GM12873 (cell line): ENCODE measurements around the gene DOK1.
A peak's percentile ranks its signal among the peaks of the same experiment; 100 is the strongest.

Experiments
- TF ChIP-seq, protein P1 (sequence below): IDR thresholded peaks from 2 replicates; pipeline ENCODE4 v1.5.1; 2012; ENCODE audit warnings: low read depth, mild to moderate bottlenecking, moderate library complexity, low read length, control low read depth; ENCODE audit not compliant: insufficient read depth; ENCODE audit errors: missing control alignments

The DOK1 gene

DNA sequence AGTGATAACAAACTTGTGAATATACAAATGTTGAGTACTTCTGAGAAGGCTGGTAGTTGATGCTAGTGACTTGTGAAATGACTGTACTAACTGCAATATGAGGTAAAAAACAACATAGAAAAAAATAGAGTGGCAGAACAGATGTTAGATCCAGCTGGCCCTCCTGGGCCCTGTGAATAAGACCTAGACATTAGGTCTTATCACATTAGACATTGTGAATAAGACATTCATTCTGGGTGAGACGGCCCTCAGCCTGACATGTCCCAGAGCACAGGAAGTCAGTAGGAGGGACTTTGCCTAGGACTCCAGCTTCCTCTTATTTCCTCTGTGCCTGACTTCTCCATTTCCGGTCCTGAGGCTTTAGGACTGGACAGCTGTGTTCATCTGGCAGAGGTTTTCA is 22.9 kb downstream of the DOK1 start:
- TF ChIP-seq, protein P1, sequence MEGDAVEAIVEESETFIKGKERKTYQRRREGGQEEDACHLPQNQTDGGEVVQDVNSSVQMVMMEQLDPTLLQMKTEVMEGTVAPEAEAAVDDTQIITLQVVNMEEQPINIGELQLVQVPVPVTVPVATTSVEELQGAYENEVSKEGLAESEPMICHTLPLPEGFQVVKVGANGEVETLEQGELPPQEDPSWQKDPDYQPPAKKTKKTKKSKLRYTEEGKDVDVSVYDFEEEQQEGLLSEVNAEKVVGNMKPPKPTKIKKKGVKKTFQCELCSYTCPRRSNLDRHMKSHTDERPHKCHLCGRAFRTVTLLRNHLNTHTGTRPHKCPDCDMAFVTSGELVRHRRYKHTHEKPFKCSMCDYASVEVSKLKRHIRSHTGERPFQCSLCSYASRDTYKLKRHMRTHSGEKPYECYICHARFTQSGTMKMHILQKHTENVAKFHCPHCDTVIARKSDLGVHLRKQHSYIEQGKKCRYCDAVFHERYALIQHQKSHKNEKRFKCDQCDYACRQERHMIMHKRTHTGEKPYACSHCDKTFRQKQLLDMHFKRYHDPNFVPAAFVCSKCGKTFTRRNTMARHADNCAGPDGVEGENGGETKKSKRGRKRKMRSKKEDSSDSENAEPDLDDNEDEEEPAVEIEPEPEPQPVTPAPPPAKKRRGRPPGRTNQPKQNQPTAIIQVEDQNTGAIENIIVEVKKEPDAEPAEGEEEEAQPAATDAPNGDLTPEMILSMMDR, result no peak

DNA sequence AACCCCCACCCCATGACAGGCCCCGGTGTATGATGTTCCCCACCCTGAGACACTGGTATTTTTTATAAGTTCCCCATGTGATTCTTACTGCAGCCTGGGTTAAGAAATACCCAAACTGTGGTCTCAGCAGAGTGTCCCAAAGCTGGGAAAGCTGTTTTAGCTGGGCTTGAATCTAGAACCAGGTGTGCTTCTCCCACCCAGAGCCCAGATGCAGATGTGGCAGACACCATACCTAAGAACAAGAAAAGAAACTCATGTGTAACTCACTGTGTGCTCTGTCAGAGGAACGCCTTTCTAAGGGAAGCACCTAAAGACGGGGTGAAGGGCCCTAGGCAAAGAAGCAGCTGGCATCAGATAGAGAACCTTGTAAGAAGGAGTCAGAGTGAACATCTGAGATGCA is 23.9 kb downstream of the DOK1 start:
- TF ChIP-seq, protein P1, result no peak

DNA sequence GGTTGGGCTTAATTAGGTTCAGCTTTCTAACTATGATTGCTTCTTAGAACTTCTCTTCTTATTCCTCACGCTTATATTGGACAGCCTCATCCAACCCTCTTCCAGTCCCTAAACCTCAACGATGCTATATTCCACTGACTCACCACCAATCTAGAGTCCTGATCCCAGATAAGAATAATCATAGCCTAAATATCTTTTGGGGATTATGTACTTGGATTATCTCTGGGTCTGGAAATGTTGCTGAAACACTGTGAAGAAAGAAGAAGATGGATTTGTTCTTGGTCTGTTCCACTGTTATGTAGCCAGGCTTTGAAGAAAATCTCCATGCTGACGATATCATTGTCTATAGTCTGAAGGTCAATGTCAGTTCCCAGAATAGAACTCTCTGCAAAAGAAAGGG is 26.9 kb downstream of the DOK1 start:
- TF ChIP-seq, protein P1, result no peak

DNA sequence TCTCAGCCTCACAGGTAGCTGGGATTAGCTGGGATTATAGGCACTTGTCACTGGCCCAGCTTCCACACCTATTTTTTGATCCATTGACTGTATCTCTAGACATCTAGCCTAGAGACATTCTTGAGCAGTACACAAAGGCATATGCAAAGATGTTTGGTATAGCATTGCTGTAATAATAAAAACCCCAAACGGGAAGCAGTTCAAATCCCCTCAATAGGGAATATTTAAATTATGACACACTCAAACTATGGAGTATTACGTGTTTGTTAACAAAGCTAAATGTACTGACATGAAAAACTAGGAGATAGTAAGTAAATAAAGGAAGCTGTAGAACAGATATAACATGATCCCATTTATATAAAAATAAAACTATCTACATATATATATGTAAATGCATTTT is 27.7 kb downstream of the DOK1 start:
- TF ChIP-seq, protein P1, result no peak

DNA sequence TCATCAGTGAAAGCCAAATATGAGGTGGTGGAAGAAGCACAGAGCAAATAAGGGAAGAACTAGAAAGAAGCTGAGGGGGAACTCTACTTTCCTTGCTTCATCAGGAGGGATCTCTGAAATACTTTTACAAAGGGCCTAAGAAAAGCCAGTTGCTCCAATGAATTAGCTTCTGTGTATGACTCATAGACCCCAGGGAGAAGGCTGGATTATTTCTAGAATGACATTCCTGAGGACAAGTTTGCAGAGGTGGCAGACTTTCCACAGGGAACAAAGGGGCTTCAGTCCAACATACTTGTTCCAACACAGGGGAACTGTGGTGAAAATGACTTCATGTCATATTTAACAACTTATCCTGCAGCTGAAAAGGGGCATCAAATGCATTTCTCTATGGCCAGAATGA is 29.0 kb downstream of the DOK1 start:
- TF ChIP-seq, protein P1, result no peak

DNA sequence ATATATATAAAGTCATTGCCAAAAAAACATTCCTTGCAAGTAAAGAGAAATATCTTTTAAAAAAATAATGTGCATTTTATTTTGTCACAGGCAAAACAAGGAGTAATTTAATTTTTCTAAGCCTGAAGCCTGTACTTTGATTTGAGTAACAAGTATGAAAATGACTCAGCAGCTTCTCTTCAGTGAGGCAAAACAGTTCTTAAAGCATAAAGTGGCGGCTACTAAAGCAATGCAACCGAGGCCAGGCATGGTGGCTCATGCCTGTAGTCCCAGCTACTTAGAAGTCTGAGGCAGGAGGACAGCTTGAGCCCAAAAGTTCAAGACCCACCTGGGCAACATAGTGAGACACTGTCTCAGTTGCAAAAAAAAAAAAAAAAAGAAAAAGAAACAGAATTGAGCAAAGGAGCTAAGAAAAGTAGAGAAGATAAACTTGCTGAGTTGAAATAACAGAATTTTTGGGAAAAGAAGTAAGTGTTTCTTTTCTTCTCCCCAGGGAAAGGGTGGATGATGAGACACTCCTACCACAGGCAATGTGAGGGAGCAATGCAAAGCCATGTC is 29.6 kb downstream of the DOK1 start:
- TF ChIP-seq, protein P1, result no peak

DNA sequence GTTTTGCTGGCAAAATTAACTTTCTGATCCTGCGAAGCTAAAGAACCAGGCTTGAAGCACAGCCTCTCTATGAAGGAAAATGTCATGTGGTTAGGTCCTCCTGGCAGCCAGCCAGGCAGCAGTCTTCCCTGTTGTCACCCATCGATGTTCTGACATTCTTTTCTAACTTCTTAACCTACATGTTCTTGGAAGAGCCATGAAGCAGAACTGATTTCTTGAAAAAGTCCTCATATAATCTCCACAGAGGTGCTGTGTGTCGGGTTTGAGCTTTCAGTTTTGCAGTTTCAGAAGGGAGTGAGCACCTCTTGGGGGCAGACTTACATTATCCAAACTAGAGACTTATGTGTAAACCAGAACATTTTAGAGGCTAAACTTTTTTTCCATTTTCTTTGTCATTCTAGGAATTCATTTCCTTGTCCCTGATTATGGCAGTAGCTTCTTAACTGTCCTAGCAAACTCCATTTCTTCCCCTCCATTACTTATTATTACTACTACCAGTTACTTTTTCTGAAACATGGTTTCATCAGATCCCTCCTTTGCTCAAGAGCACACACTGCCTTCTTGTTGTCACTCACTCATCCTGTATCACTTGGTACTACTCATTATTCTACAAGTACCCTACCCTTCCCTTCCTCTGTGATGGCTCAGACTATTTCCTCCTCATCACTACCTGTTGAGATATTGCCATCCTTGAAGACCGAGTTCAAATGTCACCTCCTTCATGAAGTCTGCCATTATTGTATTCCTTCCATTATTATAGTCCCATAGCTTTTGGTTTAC is 31.1 kb downstream of the DOK1 start:
- TF ChIP-seq, protein P1, result peak; percentile 17
